Right ventricle myocardium inferior (tissue), 1 donor: Measurements from ENCODE around the gene ARHGDIB. TPM values are rescaled to one million over a fixed set of nuclear protein-coding genes. Genes with fewer than 3 reads are reported as not detected.
A peak's percentile ranks its signal among the peaks of the same experiment; 100 is the strongest.

ENCODE experiments used
- ATAC-seq: fragments of 200-7000 bp; cut with Tn5 transposase; one replicate; pipeline ENCODE4 v1.9.1; 2020; ENCODE audit warnings: mild to moderate bottlenecking, moderate library complexity
- DNase-seq: peaks from one replicate; pipeline ENCODE4 v3.0.0; 2021; ENCODE audit errors: missing footprints
- intact Hi-C: fragments of 100-400 bp; cut with DNase I; formaldehyde crosslinking; loops from one replicate; pipeline ENCODE4 v1.11.0; 2022
- total RNA-seq: library from RNA; stranded (reverse); fragmentation: NEBNext Ultra II Directional; extraction: Animal tissue kit (Norgen Biotek cat#: 25700); gene quantifications from one replicate; pipeline ENCODE4 v1.2.1, GENCODE V29; 2021
- donor health status: DM: no; HTN: yes; CAD: no; lungs with severe emphysema.

The ARHGDIB gene
- total RNA-seq, 1 donor from 2014 or later: 72.1 TPM

DNA sequence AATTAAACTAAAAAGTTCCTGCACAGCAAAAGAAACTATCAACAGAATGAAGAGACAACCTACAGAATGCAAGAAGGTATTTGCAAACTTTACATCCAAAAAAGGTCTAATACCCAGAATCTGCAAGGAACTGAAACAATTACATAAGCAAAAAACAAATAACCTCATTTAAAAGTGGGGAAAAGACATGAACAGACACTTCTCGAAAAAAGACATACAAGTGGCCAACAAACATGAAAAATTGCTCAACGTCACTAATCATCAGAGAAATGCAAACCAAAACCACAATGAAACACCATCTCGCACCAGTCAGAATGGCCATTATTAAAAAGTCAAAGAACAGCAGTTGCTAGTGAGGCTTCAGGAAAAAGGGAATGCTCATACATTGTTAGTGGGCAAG lies 26.6 kb upstream of the ARHGDIB start:
- intact Hi-C loops: no loop called here
- ATAC-seq: no peak
- no peak for DNase-seq

DNA sequence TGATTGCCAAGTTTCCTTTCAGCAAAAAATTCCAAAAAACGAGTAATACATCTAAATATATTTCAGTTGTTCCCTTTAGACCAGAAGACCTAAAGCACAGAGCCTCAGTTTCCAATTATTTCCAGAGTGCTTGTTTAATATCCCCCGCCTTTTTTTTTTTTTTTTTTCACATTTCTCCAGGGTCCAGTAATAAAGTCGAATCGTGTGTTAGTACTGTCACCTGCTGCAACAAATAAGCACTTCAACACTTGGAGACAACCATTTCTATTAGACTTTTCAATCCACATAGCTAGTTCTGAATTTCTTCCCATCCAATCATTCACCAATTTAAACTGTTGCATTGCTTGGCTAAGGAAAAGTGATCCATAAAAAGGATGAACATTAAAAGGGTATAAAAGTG lies 25.0 kb upstream of the ARHGDIB start:
- DNase-seq: no peak
- intact Hi-C loops: no loop called here
- ATAC-seq: no peak

DNA sequence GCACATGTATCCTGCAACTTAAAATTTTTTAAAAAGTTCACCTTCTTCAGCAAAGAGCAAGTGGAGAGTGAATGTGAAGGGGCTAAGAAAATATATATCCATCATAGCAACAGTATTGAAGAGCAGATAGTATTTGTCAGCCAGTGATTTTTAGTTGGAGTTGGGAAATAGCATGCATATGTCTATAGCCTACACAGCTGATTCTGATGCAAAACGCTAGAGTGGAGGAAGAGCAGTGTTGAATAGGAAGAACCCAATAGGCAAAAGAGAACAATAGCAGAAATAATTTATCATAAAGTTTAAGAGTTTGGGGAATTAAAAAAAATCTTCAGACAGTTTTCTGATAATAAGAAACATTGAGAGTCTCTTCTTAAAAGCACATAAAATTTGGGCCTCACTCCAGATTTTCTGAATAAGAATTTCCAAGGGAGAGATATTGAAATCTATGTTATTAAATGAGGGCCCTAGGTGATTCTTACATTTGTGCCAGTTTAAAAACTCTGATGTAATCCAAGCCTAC lies 23.4 kb upstream of the ARHGDIB start:
- no peak for DNase-seq
- intact Hi-C loops: no loop called here
- no peak for ATAC-seq

DNA sequence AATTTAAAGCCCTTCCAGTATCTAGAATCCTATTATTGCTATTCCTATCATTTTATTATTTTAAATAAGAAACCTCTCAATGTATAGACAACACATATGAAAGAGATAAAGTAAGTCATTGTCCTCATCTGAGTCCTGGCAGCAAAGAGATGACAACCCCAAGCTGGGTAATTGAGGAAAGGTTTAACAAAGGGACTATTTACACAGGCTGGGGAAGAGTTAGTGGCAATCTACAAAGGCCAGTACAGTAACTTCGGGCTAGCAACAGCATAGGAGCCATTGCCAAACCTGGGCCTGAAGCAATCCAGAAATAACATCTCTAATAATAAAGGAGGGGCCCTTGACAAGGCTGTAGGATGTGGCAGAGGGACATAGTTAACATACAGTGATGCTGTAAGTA lies 22.6 kb upstream of the ARHGDIB start:
- intact Hi-C loops: no loop called here
- ATAC-seq (no peak), DNase-seq (no peak)

DNA sequence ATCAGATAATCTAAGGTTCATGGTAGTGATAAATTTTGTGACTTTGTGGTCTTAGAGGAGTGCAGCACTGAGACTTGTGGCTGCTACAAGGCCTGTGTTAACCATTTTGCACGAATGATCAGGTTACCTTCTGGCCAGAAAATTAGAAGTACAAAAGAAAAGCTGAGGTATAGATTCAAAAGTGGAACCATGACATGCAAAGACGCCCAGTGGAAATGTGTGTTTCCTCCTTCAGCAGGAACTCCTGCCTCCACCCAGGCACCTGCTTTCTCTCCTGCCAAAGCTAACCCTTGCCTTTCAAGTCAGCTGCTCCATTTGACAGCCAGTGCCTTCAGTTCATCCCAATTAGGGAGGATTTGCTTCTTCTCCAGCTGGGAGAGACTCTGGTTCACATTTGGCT lies 21.6 kb upstream of the ARHGDIB start:
- DNase-seq (no peak), ATAC-seq (no peak)
- intact Hi-C loops: no loop called here

DNA sequence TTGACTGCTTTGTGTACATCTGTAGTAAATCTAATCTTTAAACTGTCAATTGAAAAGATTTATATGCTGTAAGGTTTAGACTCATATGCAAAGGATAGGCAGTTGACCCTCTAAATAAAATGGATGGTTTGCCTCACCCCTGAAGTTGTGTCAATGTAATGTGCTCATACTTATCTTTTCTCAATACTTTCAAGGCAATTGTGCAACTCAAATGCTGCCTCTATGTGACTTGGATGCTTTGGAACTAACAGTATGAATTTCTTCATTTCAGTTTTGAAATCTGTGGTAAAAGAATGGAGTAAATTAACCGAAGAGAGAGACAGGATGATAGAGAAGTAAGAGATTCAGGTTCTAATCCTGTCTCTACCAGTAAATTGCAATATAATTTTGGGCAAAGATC lies 21.2 kb upstream of the ARHGDIB start:
- no peak for ATAC-seq
- no peak for DNase-seq
- intact Hi-C loops: no loop called here

DNA sequence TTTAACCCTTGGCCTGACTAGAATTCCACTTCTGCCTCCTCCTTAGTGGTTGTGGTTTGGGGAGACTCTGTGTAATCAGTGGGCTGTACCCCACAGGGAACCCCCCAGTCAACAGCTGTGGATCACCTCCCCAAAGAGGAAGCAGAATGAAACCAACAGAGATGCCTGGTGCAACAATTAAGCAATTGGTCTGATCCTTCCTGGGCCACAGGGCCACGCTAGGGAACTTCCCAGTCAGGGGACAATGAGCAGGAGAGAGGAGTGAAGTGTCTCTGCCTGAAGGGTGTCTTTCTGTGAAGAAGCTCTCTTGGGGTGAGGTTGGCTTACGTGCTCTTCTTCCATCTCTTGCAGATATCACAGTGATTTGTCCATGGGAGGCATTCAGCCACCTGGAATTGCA lies 19.6 kb upstream of the ARHGDIB start:
- peak; percentile 44 for ATAC-seq
- intact Hi-C loops: no loop called here
- peak; percentile 70 for DNase-seq

DNA sequence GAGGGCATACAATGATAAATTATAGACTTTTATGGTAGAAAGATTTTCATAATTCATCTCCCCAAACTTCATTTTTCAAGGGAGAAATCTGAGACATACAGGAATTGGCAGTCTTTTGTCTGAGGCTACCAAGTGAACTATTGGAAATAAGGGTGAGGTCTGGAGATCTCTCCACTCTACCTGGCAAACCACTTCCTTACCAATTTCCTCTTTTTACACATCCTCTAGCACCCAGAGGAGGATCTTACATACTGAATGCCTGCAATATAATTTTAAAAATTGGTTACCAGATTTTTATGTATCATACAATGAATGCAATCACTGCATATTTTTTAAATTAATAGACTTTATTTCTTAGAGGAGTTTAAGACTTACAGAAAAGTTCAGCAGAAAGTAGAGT lies 18.1 kb upstream of the ARHGDIB start:
- intact Hi-C loops: no loop called here
- ATAC-seq (no peak), DNase-seq (no peak)

DNA sequence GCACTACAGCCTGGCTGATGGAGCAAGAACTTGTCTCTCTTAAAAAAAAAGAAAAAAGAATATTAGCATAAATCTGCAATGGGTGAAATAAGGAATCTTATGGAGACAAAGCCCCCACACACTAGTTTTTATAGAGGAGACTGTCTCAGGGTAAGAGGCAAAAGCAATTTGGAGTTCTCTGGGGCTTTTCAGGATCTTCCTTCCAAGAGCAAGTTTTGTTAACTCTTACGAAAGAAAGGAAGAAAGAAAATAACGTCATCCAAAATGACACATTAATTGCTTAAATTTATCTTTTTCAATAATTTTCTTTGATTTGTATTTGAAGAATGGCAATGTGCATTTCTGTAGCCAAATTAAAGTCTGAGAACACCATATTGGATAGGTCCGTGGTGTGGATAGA lies 15.3 kb upstream of the ARHGDIB start:
- DNase-seq (no peak), ATAC-seq (no peak)
- intact Hi-C loops: no loop called here

DNA sequence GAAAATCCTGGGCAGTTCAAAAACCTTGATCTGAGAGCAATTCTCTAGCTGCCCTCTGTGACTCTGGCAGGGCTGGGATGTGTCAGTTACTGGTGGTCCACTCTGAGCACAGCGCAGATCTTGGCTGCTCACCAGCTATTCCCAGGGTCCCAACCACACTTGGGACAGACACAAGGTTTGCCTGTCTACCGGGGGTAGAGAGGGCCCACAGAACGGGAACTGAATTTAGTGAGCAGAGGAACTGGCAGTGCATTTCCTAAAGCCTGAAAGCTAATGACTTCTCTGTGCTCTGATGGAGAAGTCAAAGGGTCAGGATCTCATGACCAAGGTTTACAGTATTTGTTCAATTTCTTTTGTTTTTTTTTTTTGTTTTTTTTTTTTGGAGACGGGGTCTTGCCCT lies 14.1 kb upstream of the ARHGDIB start:
- intact Hi-C loops: no loop called here
- DNase-seq (no peak), ATAC-seq (no peak)

DNA sequence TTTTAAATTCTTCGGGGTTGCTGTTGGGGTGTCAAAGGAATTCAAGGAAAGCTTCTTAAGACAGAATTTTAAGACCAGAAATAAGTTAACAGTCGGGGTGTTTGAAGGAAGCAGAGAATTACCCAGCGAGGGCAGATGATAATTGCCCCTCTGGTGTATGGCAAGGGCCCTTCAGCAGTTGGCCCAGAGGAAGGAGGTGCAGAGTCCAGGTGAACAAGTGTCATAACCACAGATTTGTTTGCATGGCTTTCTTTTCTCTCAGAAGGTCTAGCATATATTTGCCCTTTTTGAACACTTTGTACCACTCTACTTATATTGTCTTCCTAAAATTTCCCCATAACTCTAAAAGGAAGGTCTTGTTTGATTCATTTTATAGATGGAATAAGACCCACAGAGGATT lies 13.2 kb upstream of the ARHGDIB start:
- DNase-seq (no peak), ATAC-seq (no peak)
- intact Hi-C loops: no loop called here

DNA sequence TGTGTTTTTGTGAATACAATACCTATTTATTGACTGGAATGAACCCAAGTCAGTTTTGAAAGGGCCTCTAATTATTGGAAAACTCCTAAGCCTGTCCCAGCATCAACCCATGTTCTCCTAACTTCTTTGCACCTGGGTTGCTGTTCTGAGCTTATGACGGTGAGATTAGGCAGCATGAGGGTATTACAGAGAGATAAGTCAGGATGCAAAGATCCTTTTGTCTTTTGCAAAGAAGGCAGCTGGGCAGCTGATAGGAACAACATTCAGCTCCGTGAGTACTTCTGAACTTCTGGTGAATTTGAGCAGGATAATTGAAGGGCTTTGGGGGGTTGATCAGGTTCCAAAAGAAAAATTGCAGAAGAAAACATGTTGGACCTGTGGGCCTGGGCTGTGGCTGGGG lies 11.4 kb upstream of the ARHGDIB start, which contains the start of gene PDE6H:
Gene PDE6H (plus strand): TSS at position 227 of the 400 bp plus-strand sequence. CDS start 4,971 bp downstream, outside the sequence.
- no peak for ATAC-seq
- intact Hi-C loops: no loop called here
- no peak for DNase-seq

DNA sequence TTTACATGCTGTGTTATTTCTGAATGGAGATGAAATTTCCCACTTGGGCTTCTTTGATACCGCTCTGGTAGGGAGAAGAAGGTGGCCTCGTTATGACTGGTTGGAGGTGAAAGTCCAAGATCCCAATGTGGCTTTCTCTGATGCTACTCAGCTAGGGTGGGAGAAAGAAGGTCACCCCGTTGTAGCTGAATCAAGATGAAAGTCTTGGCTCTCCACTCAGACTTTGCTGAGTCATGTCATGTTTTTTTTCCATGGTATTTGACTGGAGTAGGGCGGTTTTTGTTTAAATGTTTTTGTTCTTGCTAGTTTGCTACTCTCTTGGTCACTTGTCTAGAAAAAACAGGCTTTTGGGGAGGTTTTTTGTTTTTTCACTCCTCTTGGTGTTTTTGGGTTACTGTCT lies 9.1 kb upstream of the ARHGDIB start:
- intact Hi-C loops: no loop called here
- no peak for DNase-seq
- no peak for ATAC-seq

DNA sequence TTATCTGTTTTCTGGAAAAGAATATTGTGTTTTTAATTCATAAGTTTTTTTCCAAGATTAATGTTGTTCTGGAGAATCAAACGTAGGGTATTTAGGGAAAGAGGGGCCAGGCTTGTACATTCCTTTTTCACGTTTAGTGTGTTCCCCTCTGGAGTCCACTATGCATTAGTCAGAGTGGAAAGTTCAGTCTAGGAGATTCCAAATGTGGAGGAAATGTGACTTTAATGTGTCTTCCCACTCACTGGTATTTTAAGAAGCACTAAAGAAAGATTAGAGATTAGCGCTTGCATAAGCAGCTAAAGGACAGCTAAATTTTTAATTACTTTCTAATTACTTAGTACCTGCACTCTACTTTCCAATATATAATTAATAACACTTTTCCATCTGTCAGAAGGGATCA lies 7.1 kb upstream of the ARHGDIB start:
- intact Hi-C loops: loop anchor here (10.0 kb wide), 1 partner anchor 124 kb away; the partner anchor contains the start of gene ART4
- DNase-seq: no peak
- no peak for ATAC-seq

DNA sequence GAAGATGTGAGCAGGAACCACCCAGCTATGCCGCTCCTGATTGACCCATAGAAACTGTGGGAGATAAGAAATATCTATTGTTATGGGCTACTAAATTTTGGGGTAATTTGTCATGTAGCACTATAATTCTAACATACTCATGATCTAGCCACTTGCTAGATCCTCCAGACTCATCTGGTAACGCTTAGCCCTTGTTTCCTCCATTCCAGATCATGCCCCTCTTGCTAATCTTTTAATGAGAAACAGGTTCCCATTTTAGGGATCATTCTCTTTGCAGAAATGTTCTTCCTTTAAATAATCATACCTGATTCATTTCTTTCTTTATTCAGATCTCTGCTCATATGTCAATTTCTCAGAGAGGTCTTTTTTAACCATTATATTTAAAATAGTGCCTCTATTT lies 3.8 kb upstream of the ARHGDIB start:
- intact Hi-C loops: loop anchor here (10.0 kb wide), 1 partner anchor 120 kb away; the partner anchor contains the start of gene ART4
- DNase-seq (no peak), ATAC-seq (no peak)

DNA sequence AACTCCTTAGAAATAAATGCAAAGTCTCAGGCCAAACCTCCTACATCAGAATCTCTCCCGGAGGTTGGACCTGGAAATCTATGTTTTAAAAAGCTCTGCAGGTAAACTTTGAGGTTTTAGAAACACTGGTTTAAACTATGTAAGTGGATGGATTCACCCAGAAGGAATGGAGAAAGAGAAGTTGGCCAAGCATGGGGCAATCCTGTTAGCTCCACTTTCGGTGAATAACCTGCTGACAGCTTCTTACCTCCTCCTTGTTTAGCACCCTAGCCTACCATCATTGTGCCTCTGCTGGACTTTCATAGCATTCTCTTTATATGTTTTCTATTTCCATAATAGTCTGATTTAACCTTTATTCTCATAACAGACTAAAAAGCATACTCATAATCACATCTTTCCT lies 3.0 kb upstream of the ARHGDIB start:
- DNase-seq: no peak
- ATAC-seq: no peak
- intact Hi-C loops: loop anchor here (5.0 to 10.0 kb wide), 2 partner anchors 57 to 120 kb away; partner anchors contain the start of gene ART4

DNA sequence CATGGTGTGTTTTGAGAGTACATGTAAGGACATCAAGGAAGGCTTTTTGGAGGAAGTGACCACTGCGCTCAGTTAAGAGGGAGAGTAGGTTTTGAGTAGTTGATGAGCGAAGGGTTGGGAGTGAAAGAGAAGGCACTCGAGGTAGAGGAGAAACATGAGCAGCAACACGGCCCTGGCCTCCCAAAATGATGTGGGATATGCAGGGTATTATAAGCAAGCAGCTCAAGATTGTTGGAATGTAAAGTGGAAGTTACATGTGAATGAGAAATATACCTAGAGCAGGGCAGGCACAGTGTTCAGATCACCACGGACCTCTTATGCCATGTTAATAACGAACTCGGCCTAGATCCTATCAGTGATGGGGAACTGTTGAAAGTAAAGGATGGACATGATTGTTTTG lies 2.1 kb upstream of the ARHGDIB start:
- intact Hi-C loops: loop anchor here (5.0 to 10.0 kb wide), 2 partner anchors 56 to 119 kb away; partner anchors contain the start of gene ART4
- DNase-seq: no peak
- no peak for ATAC-seq

DNA sequence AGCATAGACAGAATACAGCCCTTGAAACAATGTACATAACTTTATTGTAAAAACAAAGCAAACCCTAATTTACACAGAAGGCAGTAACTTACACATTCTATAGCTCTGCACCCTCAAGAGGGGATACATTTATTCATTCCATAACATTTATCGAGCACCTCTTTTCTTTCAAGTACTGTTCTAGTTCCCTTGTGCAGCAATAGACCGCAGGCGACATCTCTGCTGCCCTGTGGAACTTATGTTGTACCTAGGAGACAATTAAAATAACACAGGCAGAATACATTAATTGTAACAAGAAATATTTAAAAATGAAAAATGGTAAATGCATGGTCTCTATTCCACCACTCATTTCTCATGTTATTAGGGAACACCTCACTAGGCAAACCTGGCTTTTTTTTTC lies 1.4 kb upstream of the ARHGDIB start:
- DNase-seq: no peak
- no peak for ATAC-seq
- intact Hi-C loops: loop anchor here (5.0 to 10.0 kb wide), 2 partner anchors 55 to 118 kb away; partner anchors contain the start of gene ART4

DNA sequence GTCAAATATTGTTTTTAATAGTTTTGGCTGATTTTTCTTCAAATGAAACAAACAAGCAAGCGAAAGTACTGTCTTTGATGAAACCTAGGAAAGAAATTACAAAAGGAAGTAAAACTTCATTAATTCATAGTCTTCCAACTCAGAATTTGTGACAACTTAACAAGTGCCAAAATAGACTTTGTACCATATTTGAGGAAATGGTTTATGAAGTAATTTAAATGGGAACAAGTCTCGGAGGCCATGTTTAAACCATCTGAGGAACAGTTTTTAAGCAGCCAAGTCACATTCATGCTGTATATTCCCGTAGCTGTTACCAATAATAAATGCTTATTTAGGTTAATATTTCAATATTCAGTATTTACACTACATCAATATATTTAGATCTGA lies 745 bp upstream of the ARHGDIB start:
- ATAC-seq (no peak), DNase-seq (no peak)
- intact Hi-C loops: loop anchor here (5.0 to 10.0 kb wide), 2 partner anchors 55 to 117 kb away; partner anchors contain the start of gene ART4

DNA sequence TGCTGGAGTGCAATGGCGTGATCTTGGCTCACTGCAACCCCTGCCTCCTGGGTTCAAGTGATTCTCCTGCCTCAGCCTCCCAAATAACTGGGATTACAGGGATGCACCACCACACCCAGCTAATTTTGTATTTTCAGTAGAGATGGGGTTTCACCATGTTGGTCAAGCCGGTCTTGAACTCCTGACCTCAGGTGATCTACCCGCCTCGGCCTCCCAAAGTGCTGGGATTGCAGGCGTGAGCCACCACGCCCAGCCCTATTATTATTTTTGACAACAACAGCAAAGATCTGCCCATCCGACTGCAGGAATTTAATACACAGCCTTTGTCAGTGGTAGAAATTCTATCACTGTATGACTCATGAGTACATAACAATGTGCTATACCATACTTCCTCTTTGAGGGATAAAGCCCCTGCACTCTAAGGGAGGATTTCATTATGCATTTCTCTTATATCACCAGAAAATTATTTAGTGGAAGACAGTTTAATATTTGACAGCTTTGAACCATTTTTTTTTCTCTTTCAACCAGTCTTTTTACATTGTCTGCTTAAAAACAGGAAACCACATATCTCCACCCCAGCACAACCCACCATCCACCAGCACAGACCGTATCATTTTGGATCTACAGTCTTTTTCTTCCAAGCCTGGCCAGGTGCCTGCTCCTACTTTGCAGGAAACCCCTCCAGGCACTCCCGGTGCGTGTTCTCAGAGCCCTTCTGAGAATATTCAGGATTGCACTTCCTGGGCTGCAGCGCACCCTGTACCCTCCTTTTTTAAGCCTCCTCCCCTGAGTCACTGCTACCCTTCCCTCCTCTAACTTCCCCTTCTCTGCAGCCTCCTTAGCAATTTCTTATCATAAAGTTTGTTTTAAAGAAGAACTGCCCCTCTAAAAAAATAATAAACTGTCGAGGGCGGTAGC lies 594 bp downstream of the ARHGDIB start:
- peak; percentile 74 for DNase-seq
- ATAC-seq: peak; percentile 75
- intact Hi-C loops: loop anchor here (5.0 to 10.0 kb wide), 2 partner anchors 54 to 116 kb away; partner anchors contain the start of gene ART4
